WTC11 (cell line): ENCODE results near the gene ACOT2. TPM values are rescaled to one million over a fixed set of nuclear protein-coding genes. Genes with fewer than 3 reads are reported as not detected.

Experiments used
- AR ChIP-seq: fragments of 250-450 bp; sonication (Bioruptor Pico); IDR thresholded peaks from 2 replicates; pipeline ENCODE4 v1.9.0; 2021; ENCODE audit warnings: mild to moderate bottlenecking
- ATF6 ChIP-seq: sonication (generic); formaldehyde crosslinking; IDR thresholded peaks from 2 replicates; pipeline ENCODE4 v1.8.1; 2023; ENCODE audit warnings: mild to moderate bottlenecking, missing genetic modification reagents
- CTCF ChIP-seq: fragments of 200-600 bp; IDR thresholded peaks from 2 replicates; pipeline ENCODE4 v1.8.0; 2022; ENCODE audit warnings: antibody characterized with exemption
- FOXJ3 ChIP-seq: sonication (generic); formaldehyde crosslinking; IDR thresholded peaks from 2 replicates; pipeline ENCODE4 v1.9.0; 2021; ENCODE audit warnings: missing genetic modification reagents, mild to moderate bottlenecking, borderline replicate concordance
- HMGA2 ChIP-seq: fragments of 250-450 bp; sonication (Bioruptor Pico); IDR thresholded peaks from 2 replicates; pipeline ENCODE4 v1.4.0; 2021; ENCODE audit warnings: mild to moderate bottlenecking, moderate library complexity
- JUN ChIP-seq: sonication (generic); formaldehyde crosslinking; IDR thresholded peaks from 2 replicates; pipeline ENCODE4 v1.8.0; 2023; ENCODE audit warnings: mild to moderate bottlenecking, missing genetic modification reagents
- NR3C1 ChIP-seq: sonication (generic); formaldehyde crosslinking; conservative IDR thresholded peaks from 2 replicates; pipeline ENCODE4 v1.8.1; 2023; ENCODE audit warnings: low read depth, mild to moderate bottlenecking, missing genetic modification reagents
- OVOL2 ChIP-seq: fragments of 250-450 bp; sonication (Bioruptor Pico); IDR thresholded peaks from 2 replicates; pipeline ENCODE4 v1.9.0; 2021; ENCODE audit warnings: mild to moderate bottlenecking, borderline replicate concordance
- PRRX2 ChIP-seq: fragments of 250-450 bp; sonication (Bioruptor Pico); IDR thresholded peaks from 2 replicates; pipeline ENCODE4 v1.8.0; 2021; ENCODE audit warnings: mild to moderate bottlenecking
- RELA ChIP-seq: sonication (generic); formaldehyde crosslinking; IDR thresholded peaks from 2 replicates; pipeline ENCODE4 v1.8.1; 2022; ENCODE audit warnings: missing genetic modification reagents, mild to moderate bottlenecking, borderline replicate concordance
- RORB ChIP-seq: fragments of 250-450 bp; sonication (Bioruptor Pico); IDR thresholded peaks from 2 replicates; pipeline ENCODE4 v1.9.0; 2021; ENCODE audit warnings: mild to moderate bottlenecking
- SMAD3 ChIP-seq: sonication (generic); formaldehyde crosslinking; IDR thresholded peaks from 2 replicates; pipeline ENCODE4 v1.8.0; 2022; ENCODE audit warnings: missing genetic modification reagents, mild to moderate bottlenecking, borderline replicate concordance
- SOX15 ChIP-seq: fragments of 250-450 bp; sonication (Bioruptor Pico); IDR thresholded peaks from 2 replicates; pipeline ENCODE4 v1.9.0; 2021; ENCODE audit warnings: mild to moderate bottlenecking
- USF1 ChIP-seq: sonication (generic); formaldehyde crosslinking; IDR thresholded peaks from 2 replicates; pipeline ENCODE4 v1.8.0; 2022; ENCODE audit warnings: mild to moderate bottlenecking, missing genetic modification reagents
- USF2 ChIP-seq: sonication (generic); formaldehyde crosslinking; IDR thresholded peaks from 2 replicates; pipeline ENCODE4 v1.8.1; 2023; ENCODE audit warnings: mild to moderate bottlenecking, missing genetic modification reagents, moderate library complexity
- ZNF232 ChIP-seq: sonication (generic); formaldehyde crosslinking; IDR thresholded peaks from 2 replicates; pipeline ENCODE4 v1.8.0; 2022; ENCODE audit warnings: mild to moderate bottlenecking, missing genetic modification reagents
- ZNF416 ChIP-seq: fragments of 250-450 bp; sonication (Bioruptor Pico); IDR thresholded peaks from 2 replicates; pipeline ENCODE4 v1.9.0; 2021; ENCODE audit warnings: mild to moderate bottlenecking, inconsistent platforms
- ZNF423 ChIP-seq: fragments of 250-450 bp; sonication (Bioruptor Pico); IDR thresholded peaks from 2 replicates; pipeline ENCODE4 v2.1.2; 2022; ENCODE audit warnings: mild to moderate bottlenecking, moderate library complexity
- total RNA-seq: library from RNA; stranded (reverse); gene quantifications from 3 replicates; pipeline ENCODE4 v1.2.3, GENCODE V29; 2021
- TF ChIP-seq, protein P1 (sequence below): fragments of 250-450 bp; sonication (Bioruptor Pico); IDR thresholded peaks from 2 replicates; pipeline ENCODE4 v1.9.0; 2021; ENCODE audit warnings: mild to moderate bottlenecking, borderline replicate concordance
- TF ChIP-seq, protein P2 (sequence below): sonication (generic); formaldehyde crosslinking; IDR thresholded peaks from 2 replicates; pipeline ENCODE4 v1.8.0; 2023; ENCODE audit warnings: missing genetic modification reagents
- TF ChIP-seq, protein P3 (sequence below): sonication (generic); formaldehyde crosslinking; conservative IDR thresholded peaks from 2 replicates; pipeline ENCODE4 v1.8.1; 2022; ENCODE audit warnings: mild to moderate bottlenecking, missing genetic modification reagents

The ACOT2 gene
- total RNA-seq, 1 experiment from 2014 or later, result 13.7 TPM

DNA sequence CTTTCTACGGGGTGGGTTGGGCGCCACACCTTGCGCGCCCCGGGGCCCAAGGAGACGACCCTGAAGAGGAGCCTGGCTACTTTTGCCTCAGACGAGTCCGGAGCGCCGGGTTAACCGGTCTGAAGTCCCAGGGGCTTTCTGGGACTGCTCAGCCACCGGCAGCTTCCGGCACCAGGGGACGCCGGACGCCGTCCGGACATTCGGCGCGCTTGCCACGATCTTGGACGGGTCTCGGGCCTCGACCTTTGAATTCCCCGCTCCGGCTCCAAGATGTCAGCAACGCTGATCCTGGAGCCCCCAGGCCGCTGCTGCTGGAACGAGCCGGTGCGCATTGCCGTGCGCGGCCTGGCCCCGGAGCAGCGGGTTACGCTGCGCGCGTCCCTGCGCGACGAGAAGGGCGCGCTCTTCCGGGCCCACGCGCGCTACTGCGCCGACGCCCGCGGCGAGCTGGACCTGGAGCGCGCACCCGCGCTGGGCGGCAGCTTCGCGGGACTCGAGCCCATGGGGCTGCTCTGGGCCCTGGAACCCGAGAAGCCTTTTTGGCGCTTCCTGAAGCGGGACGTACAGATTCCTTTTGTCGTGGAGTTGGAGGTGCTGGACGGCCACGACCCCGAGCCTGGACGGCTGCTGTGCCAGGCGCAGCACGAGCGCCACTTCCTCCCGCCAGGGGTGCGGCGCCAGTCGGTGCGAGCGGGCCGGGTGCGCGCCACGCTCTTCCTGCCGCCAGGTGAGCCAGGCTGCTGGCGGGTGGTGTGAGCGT is 22.9 kb downstream of the ACOT2 start, which contains the start of gene ACOT4 (continued):
- TF ChIP-seq, protein P1, sequence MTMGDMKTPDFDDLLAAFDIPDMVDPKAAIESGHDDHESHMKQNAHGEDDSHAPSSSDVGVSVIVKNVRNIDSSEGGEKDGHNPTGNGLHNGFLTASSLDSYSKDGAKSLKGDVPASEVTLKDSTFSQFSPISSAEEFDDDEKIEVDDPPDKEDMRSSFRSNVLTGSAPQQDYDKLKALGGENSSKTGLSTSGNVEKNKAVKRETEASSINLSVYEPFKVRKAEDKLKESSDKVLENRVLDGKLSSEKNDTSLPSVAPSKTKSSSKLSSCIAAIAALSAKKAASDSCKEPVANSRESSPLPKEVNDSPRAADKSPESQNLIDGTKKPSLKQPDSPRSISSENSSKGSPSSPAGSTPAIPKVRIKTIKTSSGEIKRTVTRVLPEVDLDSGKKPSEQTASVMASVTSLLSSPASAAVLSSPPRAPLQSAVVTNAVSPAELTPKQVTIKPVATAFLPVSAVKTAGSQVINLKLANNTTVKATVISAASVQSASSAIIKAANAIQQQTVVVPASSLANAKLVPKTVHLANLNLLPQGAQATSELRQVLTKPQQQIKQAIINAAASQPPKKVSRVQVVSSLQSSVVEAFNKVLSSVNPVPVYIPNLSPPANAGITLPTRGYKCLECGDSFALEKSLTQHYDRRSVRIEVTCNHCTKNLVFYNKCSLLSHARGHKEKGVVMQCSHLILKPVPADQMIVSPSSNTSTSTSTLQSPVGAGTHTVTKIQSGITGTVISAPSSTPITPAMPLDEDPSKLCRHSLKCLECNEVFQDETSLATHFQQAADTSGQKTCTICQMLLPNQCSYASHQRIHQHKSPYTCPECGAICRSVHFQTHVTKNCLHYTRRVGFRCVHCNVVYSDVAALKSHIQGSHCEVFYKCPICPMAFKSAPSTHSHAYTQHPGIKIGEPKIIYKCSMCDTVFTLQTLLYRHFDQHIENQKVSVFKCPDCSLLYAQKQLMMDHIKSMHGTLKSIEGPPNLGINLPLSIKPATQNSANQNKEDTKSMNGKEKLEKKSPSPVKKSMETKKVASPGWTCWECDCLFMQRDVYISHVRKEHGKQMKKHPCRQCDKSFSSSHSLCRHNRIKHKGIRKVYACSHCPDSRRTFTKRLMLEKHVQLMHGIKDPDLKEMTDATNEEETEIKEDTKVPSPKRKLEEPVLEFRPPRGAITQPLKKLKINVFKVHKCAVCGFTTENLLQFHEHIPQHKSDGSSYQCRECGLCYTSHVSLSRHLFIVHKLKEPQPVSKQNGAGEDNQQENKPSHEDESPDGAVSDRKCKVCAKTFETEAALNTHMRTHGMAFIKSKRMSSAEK (CRISPR knock-in tag), result no peak
- peak; percentile 63; the same call in 1 of the 2 replicates for TF ChIP-seq ZNF423 (CRISPR knock-in tag)
- TF ChIP-seq SOX15 (CRISPR knock-in tag), result no peak
- TF ChIP-seq HMGA2 (CRISPR knock-in tag), result no peak
- no peak for TF ChIP-seq OVOL2 (CRISPR knock-in tag)
- no peak for TF ChIP-seq FOXJ3 (CRISPR knock-in tag)
- TF ChIP-seq SMAD3, result no peak
- TF ChIP-seq RELA (CRISPR knock-in tag), result peak; percentile 54; the same call in 1 of the 2 replicates
- no peak for TF ChIP-seq ZNF416
- TF ChIP-seq USF2 (CRISPR knock-in tag), result peak; percentile 22; the same call in 1 of the 2 replicates
- 0 out of 2 replicates have a peak, but pooled peaks have one; percentile 46 for TF ChIP-seq ZNF232 (CRISPR knock-in tag)
- TF ChIP-seq JUN, result no peak
- TF ChIP-seq AR, result no peak
- TF ChIP-seq RORB (CRISPR knock-in tag), result no peak
- no peak for TF ChIP-seq PRRX2 (CRISPR knock-in tag)
- TF ChIP-seq, protein P2, sequence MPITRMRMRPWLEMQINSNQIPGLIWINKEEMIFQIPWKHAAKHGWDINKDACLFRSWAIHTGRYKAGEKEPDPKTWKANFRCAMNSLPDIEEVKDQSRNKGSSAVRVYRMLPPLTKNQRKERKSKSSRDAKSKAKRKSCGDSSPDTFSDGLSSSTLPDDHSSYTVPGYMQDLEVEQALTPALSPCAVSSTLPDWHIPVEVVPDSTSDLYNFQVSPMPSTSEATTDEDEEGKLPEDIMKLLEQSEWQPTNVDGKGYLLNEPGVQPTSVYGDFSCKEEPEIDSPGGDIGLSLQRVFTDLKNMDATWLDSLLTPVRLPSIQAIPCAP, result peak; percentile 51
- no peak for TF ChIP-seq USF1 (CRISPR knock-in tag)
- TF ChIP-seq CTCF, result no peak
- TF ChIP-seq, protein P3, sequence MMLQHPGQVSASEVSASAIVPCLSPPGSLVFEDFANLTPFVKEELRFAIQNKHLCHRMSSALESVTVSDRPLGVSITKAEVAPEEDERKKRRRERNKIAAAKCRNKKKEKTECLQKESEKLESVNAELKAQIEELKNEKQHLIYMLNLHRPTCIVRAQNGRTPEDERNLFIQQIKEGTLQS (CRISPR knock-in tag), result no peak
- no peak for TF ChIP-seq ATF6
- 0 out of 2 replicates have a peak, but pooled peaks have one; percentile 58 for TF ChIP-seq NR3C1
